GM12864 (cell line): ENCODE results near the gene RASA2.

Experiments used
- DNase-seq: peaks from one replicate; pipeline ENCODE4 v3.0.0-alpha.2; 2011; ENCODE audit warnings: low read depth
- H3K4me3 ChIP-seq: 2 replicates; pipeline ENCODE4 v1.5.1; 2011; ENCODE audit warnings: mild to moderate bottlenecking, low read depth, low read length, control low read depth
- CTCF ChIP-seq: IDR thresholded peaks from 2 replicates; pipeline ENCODE4 v1.5.1; 2011; ENCODE audit warnings: low read depth, mild to moderate bottlenecking, moderate library complexity, low read length, control low read depth, inconsistent platforms; ENCODE audit errors: missing control alignments

The RASA2 gene

GRCh38 chr3:141486746-141487520 lies at the start of gene RASA2:
RASA2 (plus strand) TSS chr3:141487027; CDS start chr3:141487084, 57 bp downstream.
- no peak for DNase-seq
- TF ChIP-seq CTCF, result no peak

GRCh38 chr3:141439589-141439988 lies 47.2 kb upstream of the RASA2 start:
- no peak for DNase-seq
- H3K4me3 ChIP-seq, result no peak overlapping the region

More at GRCh38 chr3:141486746-141487520, at the start of gene RASA2:
- H3K4me3 ChIP-seq, result peak within 1 kb of the TSS; percentile 71

GRCh38 chr3:141440942-141441341 lies 45.9 kb upstream of the RASA2 start:
- DNase-seq, result no peak
- TF ChIP-seq CTCF, result no peak
- no peak overlapping the region for H3K4me3 ChIP-seq

More at GRCh38 chr3:141439589-141439988, 47.2 kb upstream of the RASA2 start:
- TF ChIP-seq CTCF, result no peak

GRCh38 chr3:141441381-141442364 lies 45.2 kb upstream of the RASA2 start:
- H3K4me3 ChIP-seq, result no peak overlapping the region
- peak; percentile 77 for DNase-seq

GRCh38 chr3:141442446-141442845 lies 44.4 kb upstream of the RASA2 start:
- DNase-seq, result no peak
- no peak for TF ChIP-seq CTCF
- no peak overlapping the region for H3K4me3 ChIP-seq

More at GRCh38 chr3:141441381-141442364, 45.2 kb upstream of the RASA2 start:
- TF ChIP-seq CTCF, result peak; percentile 95

GRCh38 chr3:141442914-141443313 lies 43.9 kb upstream of the RASA2 start:
- no peak for DNase-seq
- no peak overlapping the region for H3K4me3 ChIP-seq
- TF ChIP-seq CTCF, result no peak
